K562 (cell line): ENCODE measurements around the gene DAP. TPM values are rescaled to one million over a fixed set of nuclear protein-coding genes. Genes with fewer than 3 reads are reported as not detected.

Source experiments
- ARID2 ChIP-seq: fragments of 450-650 bp; IDR thresholded peaks from 2 replicates; pipeline ENCODE4 v1.6.1; 2017; ENCODE audit warnings: antibody characterized with exemption, mild to moderate bottlenecking
- ARID4B ChIP-seq: sonication (generic); formaldehyde crosslinking; IDR thresholded peaks from 2 replicates; pipeline ENCODE4 v1.8.0; 2022; ENCODE audit warnings: mild to moderate bottlenecking, missing genetic modification reagents
- BCOR ChIP-seq: fragments of 450-650 bp; IDR thresholded peaks from 2 replicates; pipeline ENCODE4 v1.6.1; 2016
- CREB1 ChIP-seq, 2 experiments: sonication (generic) in 1 of 2; formaldehyde crosslinking in 1 of 2; IDR thresholded peaks; 2 replicates each; pipeline versions ENCODE4 v1.6.1 to v1.8.0; 2012 to 2022; ENCODE audit warnings: inconsistent platforms in 1 of 2, mild to moderate bottlenecking in 1 of 2, missing genetic modification reagents in 1 of 2, moderate library complexity in 1 of 2
- ETS2 ChIP-seq: IDR thresholded peaks from 2 replicates; pipeline ENCODE4 v1.6.1; 2016; ENCODE audit warnings: borderline replicate concordance, missing genetic modification characterization, mild to moderate bottlenecking, moderate library complexity, missing compliant biosample characterization; ENCODE audit not compliant: poor library complexity, severe bottlenecking
- FOXA3 ChIP-seq, 2 experiments: fragments of 450-650 bp in 1 of 2; sonication (generic) in 1 of 2; formaldehyde crosslinking; IDR thresholded peaks in 1 of 2; conservative IDR thresholded peaks in 1 of 2; 2 replicates each; pipeline versions ENCODE4 v1.4.0 to v1.8.0; 2020 to 2022; ENCODE audit warnings: mild to moderate bottlenecking in 2 of 2, missing genetic modification reagents in 1 of 2
- FOXK2 ChIP-seq, 2 experiments: fragments of 450-650 bp; IDR thresholded peaks in 1 of 2; conservative IDR thresholded peaks in 1 of 2; 2 replicates each; pipeline ENCODE4 v1.6.1; 2016; ENCODE audit warnings: low read depth in 2 of 2, mild to moderate bottlenecking in 1 of 2
- KLF16 ChIP-seq: IDR thresholded peaks from 2 replicates; pipeline ENCODE4 v1.6.1; 2016; ENCODE audit warnings: antibody characterized with exemption
- MAX ChIP-seq: sonication (generic); formaldehyde crosslinking; IDR thresholded peaks from 2 replicates; pipeline ENCODE4 v1.9.0; 2022; ENCODE audit warnings: mild to moderate bottlenecking, missing genetic modification reagents
- NFE2L1 ChIP-seq: fragments of 450-650 bp; IDR thresholded peaks from 2 replicates; pipeline ENCODE4 v1.6.1; 2016; ENCODE audit warnings: missing genetic modification characterization, low read depth, mild to moderate bottlenecking, missing compliant biosample characterization, moderate library complexity, borderline replicate concordance
- NFYB ChIP-seq: IDR thresholded peaks from 2 replicates; pipeline ENCODE4 v1.6.1; 2011; ENCODE audit warnings: mild to moderate bottlenecking, moderate library complexity; ENCODE audit not compliant: insufficient read length; ENCODE audit errors: extremely low read depth
- PKNOX1 ChIP-seq: fragments of 450-650 bp; IDR thresholded peaks from 2 replicates; pipeline ENCODE4 v1.6.1; 2016
- SAFB ChIP-seq: fragments of 200-400 bp; formaldehyde crosslinking; IDR thresholded peaks from 2 replicates; pipeline ENCODE4 v1.6.1; 2017; ENCODE audit warnings: low read depth, low read length, borderline replicate concordance
- SIX5 ChIP-seq, 2 experiments: IDR thresholded peaks; 2 replicates each; pipeline ENCODE4 v1.6.1; 2011; ENCODE audit warnings: low read length in 2 of 2, borderline replicate concordance in 1 of 2, low read depth in 1 of 2, mild to moderate bottlenecking in 1 of 2, moderate library complexity in 1 of 2; ENCODE audit not compliant: insufficient read depth in 1 of 2
- SMAD2 ChIP-seq: fragments of 150-350 bp; IDR thresholded peaks from 2 replicates; pipeline ENCODE4 v1.6.1; 2014; ENCODE audit warnings: low read depth, mild to moderate bottlenecking, low read length
- ZBTB8A ChIP-seq: fragments of 450-650 bp; IDR thresholded peaks from 2 replicates; pipeline ENCODE4 v1.6.1; 2018; ENCODE audit warnings: mild to moderate bottlenecking, moderate library complexity; ENCODE audit not compliant: partially characterized antibody
- ZNF175 ChIP-seq: fragments of 200-800 bp; sonication (Bioruptor generic); IDR thresholded peaks from 2 replicates; pipeline ENCODE4 v1.6.1; 2016; ENCODE audit warnings: low read depth, mild to moderate bottlenecking, missing genetic modification characterization, missing compliant biosample characterization
- ZNF212 ChIP-seq: fragments of 450-650 bp; formaldehyde crosslinking; IDR thresholded peaks from 2 replicates; pipeline ENCODE4 v1.4.0; 2020; ENCODE audit warnings: mild to moderate bottlenecking
- ZNF561 ChIP-seq: fragments of 450-650 bp; formaldehyde crosslinking; conservative IDR thresholded peaks from 2 replicates; pipeline ENCODE4 v1.4.0; 2020; ENCODE audit warnings: mild to moderate bottlenecking, moderate library complexity
- ZNF717 ChIP-seq: fragments of 250-450 bp; sonication (Bioruptor Pico); IDR thresholded peaks from 2 replicates; pipeline ENCODE4 v1.5.0; 2021
- polyA plus RNA-seq, 8 experiments: library from polyadenylated mRNA; depleted of rRNA in 4 of 8; stranded (reverse) in 5 of 8; unstranded in 3 of 8; fragments of >200 nt; fragmentation: Nextera tagmentation in 2 of 8; fragmentation: Illumina TruSeq in 1 of 8; extraction: Ambion mirVana in 2 of 8; extraction: Trizol in 1 of 8; gene quantifications; 2 replicates each; pipeline versions ENCODE4 v1.2.1 to v1.2.3, GENCODE V29; 2011 to 2014; ENCODE audit warnings: inconsistent platforms in 1 of 8, missing spikeins in 1 of 8
- total RNA-seq, 7 experiments: library from RNA; depleted of rRNA in 6 of 7; stranded (reverse); fragments of >200 nt in 6 of 7; fragmentation: Illumina TruSeq in 2 of 7; extraction: Trizol in 2 of 7; gene quantifications; 2 replicates each; pipeline versions ENCODE4 v1.2.1 to v1.2.3, GENCODE V29; 2011 to 2021; ENCODE audit warnings: low replicate concordance in 1 of 7
- TF ChIP-seq, protein P1 (sequence below): fragments of 450-650 bp; IDR thresholded peaks from 2 replicates; pipeline ENCODE4 v1.6.1; 2016; ENCODE audit warnings: missing biosample characterization, missing genetic modification characterization

Gene DAP
- total and polyA plus RNA-seq, 9 of the 15 experiments (the other 6 are each of a cell fraction or from before 2014, with no cell fraction given), result 14.1 to 151 (median 34.5) TPM

GRCh38 chr5:10726179-10726912 is 34.7 kb downstream of the DAP start (continued):
- TF ChIP-seq SAFB, result no peak
- peak; percentile 47 for TF ChIP-seq MAX (CRISPR knock-in tag)
- TF ChIP-seq, protein P1, sequence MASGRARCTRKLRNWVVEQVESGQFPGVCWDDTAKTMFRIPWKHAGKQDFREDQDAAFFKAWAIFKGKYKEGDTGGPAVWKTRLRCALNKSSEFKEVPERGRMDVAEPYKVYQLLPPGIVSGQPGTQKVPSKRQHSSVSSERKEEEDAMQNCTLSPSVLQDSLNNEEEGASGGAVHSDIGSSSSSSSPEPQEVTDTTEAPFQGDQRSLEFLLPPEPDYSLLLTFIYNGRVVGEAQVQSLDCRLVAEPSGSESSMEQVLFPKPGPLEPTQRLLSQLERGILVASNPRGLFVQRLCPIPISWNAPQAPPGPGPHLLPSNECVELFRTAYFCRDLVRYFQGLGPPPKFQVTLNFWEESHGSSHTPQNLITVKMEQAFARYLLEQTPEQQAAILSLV (tag), result no peak
- no peak for TF ChIP-seq ZBTB8A
- no peak for TF ChIP-seq ZNF717 (CRISPR knock-in tag)
- TF ChIP-seq KLF16, result no peak
- no peak for TF ChIP-seq ARID4B (CRISPR knock-in tag)
- TF ChIP-seq BCOR, result no peak
- TF ChIP-seq CREB1 (IDR thresholded peaks at IDR 0.05), result 0 out of 2 replicates have a peak, but pooled peaks have one; percentile 24
- no peak for TF ChIP-seq CREB1 (CRISPR knock-in tag; IDR thresholded peaks at IDR 0.05)
- no peak for TF ChIP-seq ZNF175 (CRISPR knock-in tag)
- no peak for TF ChIP-seq ZNF212
- no peak for TF ChIP-seq ZNF561 (CRISPR knock-in tag)
- no peak for TF ChIP-seq NFYB
- peak; percentile 67 for TF ChIP-seq PKNOX1
- TF ChIP-seq FOXA3 (CRISPR knock-in tag; conservative IDR thresholded peaks at IDR 0.05 in 1 of 2, IDR thresholded peaks at IDR 0.05 in 1 of 2), result peak in 1 of 2 experiments; percentile 43; a peak in 1 of 4 replicates
- TF ChIP-seq SMAD2, result no peak
- TF ChIP-seq NFE2L1 (tag), result no peak
- TF ChIP-seq ARID2, result no peak
- no peak for TF ChIP-seq SIX5 (IDR thresholded peaks at IDR 0.05; ENCODE audit: borderline replicate concordance in 1 of 2, insufficient read depth in 1 of 2, low read depth in 1 of 2, low read length in 2 of 2)
- no peak for TF ChIP-seq FOXK2 (conservative IDR thresholded peaks at IDR 0.05 in 1 of 2, IDR thresholded peaks at IDR 0.05 in 1 of 2; ENCODE audit: low read depth in 2 of 2)
- no peak for TF ChIP-seq ETS2 (tag)
